Spleen (tissue), 11 donors: ENCODE results near the gene MDH2. TPM values are rescaled to one million over a fixed set of nuclear protein-coding genes. Genes with fewer than 3 reads are reported as not detected.
"Not testable (repeated sequence)": the region's sequence is repeated elsewhere in the genome, so short reads cannot be mapped to it uniquely, and the experiment has no call there.

ENCODE experiments used
- DNase-seq: peaks from one replicate; pipeline ENCODE4 v3.0.0-alpha.2; 2020
- H3K27ac ChIP-seq, 8 donors: fragments of 200-600 bp; sonication (generic) in 7 of 8; 1 replicate in 4 of 8; 2 replicates in 4 of 8; pipeline versions ENCODE4 v1.5.0 to v1.8.0; 2016 to 2021; ENCODE audit warnings: inconsistent platforms in 4 of 8, mild to moderate bottlenecking in 4 of 8, moderate library complexity in 1 of 8
- H3K27me3 ChIP-seq, 7 donors: fragments of 200-600 bp; sonication (generic) in 6 of 7; replicated peaks in 1 of 7; 1 replicate in 4 of 7; 2 replicates in 3 of 7; pipeline versions ENCODE4 v1.5.0 to v1.8.0; 2016 to 2021; ENCODE audit warnings: inconsistent platforms in 3 of 7, mild to moderate bottlenecking in 1 of 7
- H3K36me3 ChIP-seq, 6 donors: fragments of 200-600 bp; sonication (generic) in 5 of 6; 1 replicate in 4 of 6; 2 replicates in 2 of 6; pipeline versions ENCODE4 v1.5.0 to v1.8.0; 2016 to 2021; ENCODE audit warnings: inconsistent platforms in 2 of 6
- H3K4me1 ChIP-seq, 6 donors: fragments of 200-600 bp; sonication (generic) in 5 of 6; 1 replicate in 3 of 6; 2 replicates in 3 of 6; pipeline versions ENCODE4 v1.5.0 to v1.8.0; 2016 to 2021; ENCODE audit warnings: inconsistent platforms in 3 of 6
- H3K4me3 ChIP-seq, 8 donors: fragments of 200-600 bp; sonication (generic) in 7 of 8; 1 replicate in 4 of 8; 2 replicates in 4 of 8; pipeline versions ENCODE4 v1.5.0 to v1.8.0; 2016 to 2021; ENCODE audit warnings: inconsistent platforms in 4 of 8, mild to moderate bottlenecking in 4 of 8, moderate library complexity in 2 of 8
- H3K9me3 ChIP-seq, 8 donors: fragments of 200-600 bp; sonication (generic) in 7 of 8; 1 replicate in 4 of 8; 2 replicates in 4 of 8; pipeline versions ENCODE4 v1.5.0 to v1.8.0; 2016 to 2021; ENCODE audit warnings: inconsistent platforms in 4 of 8
- POLR2A ChIP-seq, 3 donors: fragments of 450-650 bp; IDR thresholded peaks; one replicate each; pipeline ENCODE4 v1.5.1; 2017; ENCODE audit warnings: antibody characterized with exemption in 3 of 3, mild to moderate bottlenecking in 1 of 3
- POLR2AphosphoS5 ChIP-seq, 3 donors: sonication (generic); formaldehyde crosslinking; IDR thresholded peaks; one replicate each; pipeline ENCODE4 v1.5.1; 2017; ENCODE audit warnings: antibody characterized with exemption in 3 of 3
- WGBS, 5 donors: extraction: QIAGEN DNeasy Blood & Tissue Kit in 3 of 5; methylation state at CpG; one replicate each; pipeline versions ENCODE4 v1.1.5 to v1.1.7; 2013 to 2018; 5-methylcytosine and 5-hydroxymethylcytosine counted together
- intact Hi-C: fragments of 100-400 bp; cut with DNase I; formaldehyde crosslinking; loops from one replicate; pipeline ENCODE4 v1.15.0; 2023; ENCODE audit warnings: low total_unique reads
- polyA plus RNA-seq, 3 donors: library from polyadenylated mRNA; stranded (reverse); fragments of 200-250 nt; gene quantifications; one replicate each; pipeline ENCODE4 v1.2.1, GENCODE V29; 2013
- total RNA-seq, 7 donors: library from RNA; depleted of rRNA in 3 of 7; stranded (reverse); fragments of >200 nt in 3 of 7; fragmentation: NEBNext Ultra II Directional in 4 of 7; extraction: Animal tissue kit (Norgen Biotek cat#: 25700) in 4 of 7; gene quantifications; one replicate each; pipeline versions ENCODE4 v1.1.0 to v1.2.1, GENCODE V29; 2016 to 2021
- TF ChIP-seq, protein P1 (sequence below), 11 experiments: fragments of 200-600 bp in 7 of 11; fragments of 450-650 bp in 4 of 11; sonication (generic) in 4 of 11; IDR thresholded peaks in 8 of 11; conservative IDR thresholded peaks in 3 of 11; 1 replicate in 7 of 11; 2 replicates in 4 of 11; pipeline versions ENCODE4 v1.4.0 to v1.8.0; 2016 to 2021; ENCODE audit warnings: antibody characterized with exemption in 11 of 11, inconsistent platforms in 4 of 11, mild to moderate bottlenecking in 1 of 11
- donor health status: healthy with polysubstance abuse.
- donor health status: DM: no; HTN: no; CAD: no; lungs with moderate emphysema.
- donor health status: DM: no; HTN: no; CAD: no.
- donor health status: Bipolar disorder and iron deficiency.
- donor health status: healthy.
- donor health status: DM: no; HTN: no; CAD: no.
- donor health status: DM: yes; HTN: yes; CAD: no.

Gene MDH2
- total and polyA plus RNA-seq, 10 donors: 45.5 to 129 (median 76.6) TPM

DNA sequence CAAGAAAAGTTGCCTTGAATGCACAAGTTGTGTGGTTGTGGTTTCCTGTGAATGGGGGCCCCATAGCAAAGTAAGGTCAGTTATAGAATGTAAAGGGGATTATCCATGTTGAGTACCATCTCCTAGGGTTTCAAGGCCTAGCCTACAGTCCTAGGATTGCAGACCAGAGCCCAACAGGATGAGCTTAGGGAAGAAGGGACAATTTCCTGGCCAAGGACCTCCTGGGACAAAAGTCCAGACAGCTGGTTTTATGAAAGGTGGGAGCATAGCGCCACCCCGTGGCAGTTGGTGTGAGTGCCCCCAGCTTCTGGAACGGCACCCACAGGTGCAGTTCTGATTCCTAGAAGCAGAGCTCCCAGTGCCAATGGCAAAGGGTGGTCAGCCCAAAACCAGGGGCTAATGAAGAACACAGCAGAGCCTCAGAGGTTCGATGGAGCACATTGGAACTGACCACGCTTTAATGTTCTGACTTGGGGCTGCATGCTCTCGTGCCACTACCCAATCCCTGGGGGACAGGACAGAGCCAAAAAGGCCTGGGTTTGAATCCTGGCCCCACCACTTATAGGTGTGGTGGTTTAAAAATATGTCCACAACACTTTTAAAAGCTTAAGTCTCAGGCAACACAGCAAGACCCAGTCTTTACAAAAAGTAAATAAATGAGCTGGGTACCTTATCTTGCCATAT is 27.7 kb upstream of the MDH2 start:
- no peak overlapping the region for H3K27ac ChIP-seq
- H3K9me3 ChIP-seq: no peaks in the 10 kb centered on the region
- intact Hi-C loops: loop anchor here (2.0 kb wide), 1 partner anchor 153 kb away; no protein-coding TSS in a partner anchor
- H3K36me3 ChIP-seq: peaks cover 0 to 92% (median 19%) of the 10 kb centered on the region in 6 donors
- 40 to 84% (median 44%) methylated on average over 3 to 6 of the region's 6 CpGs for WGBS, 5 donors
- no peak overlapping the region for H3K4me3 ChIP-seq
- TF ChIP-seq POLR2AphosphoS5 (IDR thresholded peaks at IDR 0.05) (peak in 1 of 3 donors; percentile 48), POLR2A (IDR thresholded peaks at IDR 0.05) (no peak)
- TF ChIP-seq, protein P1, sequence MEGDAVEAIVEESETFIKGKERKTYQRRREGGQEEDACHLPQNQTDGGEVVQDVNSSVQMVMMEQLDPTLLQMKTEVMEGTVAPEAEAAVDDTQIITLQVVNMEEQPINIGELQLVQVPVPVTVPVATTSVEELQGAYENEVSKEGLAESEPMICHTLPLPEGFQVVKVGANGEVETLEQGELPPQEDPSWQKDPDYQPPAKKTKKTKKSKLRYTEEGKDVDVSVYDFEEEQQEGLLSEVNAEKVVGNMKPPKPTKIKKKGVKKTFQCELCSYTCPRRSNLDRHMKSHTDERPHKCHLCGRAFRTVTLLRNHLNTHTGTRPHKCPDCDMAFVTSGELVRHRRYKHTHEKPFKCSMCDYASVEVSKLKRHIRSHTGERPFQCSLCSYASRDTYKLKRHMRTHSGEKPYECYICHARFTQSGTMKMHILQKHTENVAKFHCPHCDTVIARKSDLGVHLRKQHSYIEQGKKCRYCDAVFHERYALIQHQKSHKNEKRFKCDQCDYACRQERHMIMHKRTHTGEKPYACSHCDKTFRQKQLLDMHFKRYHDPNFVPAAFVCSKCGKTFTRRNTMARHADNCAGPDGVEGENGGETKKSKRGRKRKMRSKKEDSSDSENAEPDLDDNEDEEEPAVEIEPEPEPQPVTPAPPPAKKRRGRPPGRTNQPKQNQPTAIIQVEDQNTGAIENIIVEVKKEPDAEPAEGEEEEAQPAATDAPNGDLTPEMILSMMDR (IDR thresholded peaks at IDR 0.05 in 8 of 11, conservative IDR thresholded peaks at IDR 0.05 in 3 of 11): peak; percentile 79 to 94 (median 88)
- DNase-seq: peak; percentile 91
- H3K27me3 ChIP-seq: no peaks in the 10 kb centered on the region
- H3K4me1 ChIP-seq: peaks cover 5 to 30% (median 19%) of the 10 kb centered on the region in 6 donors

DNA sequence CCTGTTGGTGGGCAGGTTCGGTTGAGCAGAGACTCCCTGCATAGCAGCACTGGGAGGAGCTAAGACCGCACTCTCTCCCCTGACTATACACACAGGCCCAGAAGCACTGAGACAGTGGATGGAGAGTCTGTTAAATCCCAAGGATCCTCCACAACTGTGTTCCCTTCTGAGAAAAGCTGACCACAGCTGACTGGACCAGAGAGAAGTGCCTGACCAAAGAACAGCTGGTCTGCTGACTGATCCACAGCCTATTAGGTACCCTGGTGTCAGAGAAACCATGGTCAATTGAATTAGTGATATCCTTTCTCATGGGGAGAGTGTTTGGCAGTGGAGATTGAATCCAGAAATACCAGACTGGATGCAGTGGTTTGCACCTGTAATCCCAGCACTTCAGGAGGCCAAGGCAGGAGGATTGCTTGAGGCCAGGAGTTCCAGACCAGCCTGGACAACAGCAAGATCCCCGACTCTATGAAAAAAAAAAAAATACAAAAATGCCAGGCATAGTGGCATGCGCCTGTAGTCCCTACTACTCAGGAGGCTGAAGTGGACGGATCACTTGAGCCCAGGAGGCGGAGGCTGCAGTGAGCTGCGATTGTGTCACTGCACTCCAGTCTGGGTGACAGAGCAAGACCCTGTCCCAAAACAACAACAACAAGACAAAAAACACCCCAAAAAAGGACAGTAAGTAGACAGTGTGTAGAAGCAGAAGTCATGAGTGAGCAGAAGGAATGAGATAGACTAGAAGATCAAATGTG is 25.7 kb upstream of the MDH2 start:
- Histone ChIP-seq H3K4me3 (peak overlapping the region in 1 of 8 donors; percentile 37), H3K36me3 (peaks cover 0 to 94% (median 26%) of the 10 kb centered on the region in 6 donors), H3K27me3 (no peaks in the 10 kb centered on the region), H3K9me3 (no peaks in the 10 kb centered on the region), H3K27ac (peak overlapping the region in 2 of 8 donors; percentile 11 to 53), H3K4me1 (peaks cover 5 to 30% (median 19%) of the 10 kb centered on the region in 6 donors)
- WGBS, 5 donors: 90 to 97% (median 94%) methylated on average over 7 of the region's 7 CpGs
- intact Hi-C loops: no loop called here
- no peak for TF ChIP-seq POLR2A (IDR thresholded peaks at IDR 0.05)
- DNase-seq: no peak

DNA sequence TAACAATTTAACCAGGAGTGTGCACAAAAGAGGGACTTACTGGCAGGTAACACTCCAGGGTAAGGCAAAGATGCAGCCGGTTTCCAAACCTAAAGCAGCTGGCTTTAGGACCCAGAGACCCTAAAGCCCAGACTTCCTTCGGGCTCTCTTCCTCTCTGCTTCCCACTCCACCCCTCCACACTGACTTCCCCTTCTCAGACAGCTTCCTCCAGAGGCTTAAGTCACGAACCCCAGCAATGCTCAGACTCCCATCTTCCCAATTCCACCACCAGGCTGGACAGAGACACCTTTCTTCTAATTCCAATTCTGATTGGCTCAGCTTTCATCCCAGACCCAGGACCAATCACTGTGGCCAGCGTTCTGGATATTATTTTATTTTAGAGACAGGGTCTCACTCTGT is 24.9 kb upstream of the MDH2 start:
- Histone ChIP-seq H3K4me3 (peak overlapping the region in 1 of 8 donors; percentile 37), H3K27me3 (no peaks in the 10 kb centered on the region), H3K9me3 (no peaks in the 10 kb centered on the region), H3K4me1 (peaks cover 5 to 30% (median 19%) of the 10 kb centered on the region in 6 donors), H3K27ac (peak overlapping the region in 4 of 8 donors; percentile 10 to 53 (median 12)), H3K36me3 (peaks cover 0 to 94% (median 27%) of the 10 kb centered on the region in 6 donors)
- intact Hi-C loops: no loop called here
- DNase-seq: no peak
- whole genome bisulfite sequencing, 5 donors: 22 to 31% (median 23%) methylated on average over 4 of the region's 4 CpGs
- TF ChIP-seq POLR2A (IDR thresholded peaks at IDR 0.05) (no peak), POLR2AphosphoS5 (IDR thresholded peaks at IDR 0.05) (no peak)
- TF ChIP-seq, protein P1 (IDR thresholded peaks at IDR 0.05 in 8 of 11, conservative IDR thresholded peaks at IDR 0.05 in 3 of 11): no peak

DNA sequence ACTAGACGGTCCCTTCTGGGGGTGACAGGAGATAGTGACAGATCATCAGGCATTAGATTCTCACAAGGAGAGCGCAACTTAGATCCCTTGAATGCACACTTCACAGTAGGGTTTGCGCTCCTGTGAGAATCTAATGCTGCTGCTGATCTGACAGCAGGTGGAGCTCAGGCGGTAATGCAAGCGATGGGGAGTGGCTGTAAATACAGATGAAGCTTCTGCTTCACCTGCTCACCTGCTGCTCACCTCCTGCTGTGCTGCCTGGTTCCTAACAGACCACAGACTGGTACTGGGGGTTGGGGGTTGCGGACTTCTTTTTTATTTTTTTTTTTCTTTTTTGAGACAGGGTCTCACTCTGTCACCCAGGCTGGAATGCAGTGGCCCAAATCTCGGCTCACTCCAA is 18.2 kb upstream of the MDH2 start:
- H3K27ac ChIP-seq, intact Hi-C loops, H3K9me3 ChIP-seq, H3K27me3 ChIP-seq, H3K4me3 ChIP-seq, DNase-seq, H3K4me1 ChIP-seq: not testable (repeated sequence)
- 88 to 98% (median 96%) methylated on average over 7 of the region's 7 CpGs for WGBS, 5 donors
- H3K36me3 ChIP-seq: peaks cover 6 to 61% (median 20%) of the 10 kb centered on the region in 6 donors

DNA sequence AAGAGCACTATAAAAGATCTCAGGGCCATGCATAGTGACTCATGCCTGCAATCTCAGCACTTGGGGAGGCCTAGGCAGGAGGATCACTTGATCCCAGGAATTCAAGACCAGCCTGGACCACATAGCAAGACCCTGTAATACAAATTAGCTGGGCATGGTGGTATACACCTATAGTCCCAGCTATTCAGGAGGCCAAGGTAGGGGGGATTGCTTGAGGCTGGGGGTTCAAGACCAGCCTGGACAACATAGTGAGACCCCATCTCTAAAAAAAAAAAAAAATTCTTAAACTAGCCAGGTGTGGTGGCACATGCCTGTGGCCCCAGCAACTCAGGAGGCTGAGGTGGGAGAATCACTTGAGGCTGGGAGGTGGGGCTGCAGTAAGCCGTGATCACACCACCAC is 15.9 kb upstream of the MDH2 start:
- TF ChIP-seq POLR2AphosphoS5 (IDR thresholded peaks at IDR 0.05): no peak
- TF ChIP-seq POLR2A (IDR thresholded peaks at IDR 0.05): no peak
- TF ChIP-seq, protein P1 (IDR thresholded peaks at IDR 0.05 in 8 of 11, conservative IDR thresholded peaks at IDR 0.05 in 3 of 11): no peak
- WGBS, 5 donors: 86 to 100% (median 93%) methylated on average over 1 of the region's 1 CpG
- Histone ChIP-seq H3K9me3 (no peaks in the 10 kb centered on the region), H3K36me3 (peaks cover 6 to 39% (median 14%) of the 10 kb centered on the region in 6 donors), H3K27me3 (no peaks in the 10 kb centered on the region), H3K4me1 (no peaks in the 10 kb centered on the region), H3K4me3 (no peak overlapping the region), H3K27ac (no peak overlapping the region)
- intact Hi-C loops: no loop called here
- no peak for DNase-seq
